Measurements from ENCODE around the gene RB1. TPM values are rescaled to one million over a fixed set of nuclear protein-coding genes. Genes with fewer than 3 reads are reported as not detected.

RB1 gene
- total and polyA plus RNA-seq, 5 donors from 2014 or later, result 18.8 to 24.6 (median 23.0) TPM

GRCh38 chr13:48263196-48263595, 40.4 kb upstream of the RB1 start:
- Mint-ChIP-seq H3K4me1 (peaks cover 41 to 69% (median 55%) of the 10 kb centered on the region in 4 donors), H3K27me3 (no peaks in the 10 kb centered on the region), H3K36me3 (peaks cover 63% of the 10 kb centered on the region), H3K9me3 (no peaks in the 10 kb centered on the region), H3K27ac (peak overlapping the region in 1 of 3 donors; percentile 27), H3K4me3 (no peak overlapping the region)
- H3K9me3 ChIP-seq (ENCODE audit: control insufficient read depth in 2 of 2, low read length in 2 of 2), result no peaks in the 10 kb centered on the region
- no peak overlapping the region for H3K4me3 ChIP-seq (ENCODE audit: low read depth, low read length)
- no peak for ATAC-seq (ENCODE audit: low read depth in 2 of 2)
- peaks cover 62% of the 10 kb centered on the region for H3K36me3 ChIP-seq (ENCODE audit: control insufficient read depth, insufficient read depth, low read length)
- H3K27ac ChIP-seq (ENCODE audit: insufficient read depth, low read length, poor library complexity, severe bottlenecking), result no peak overlapping the region
- no peak for DNase-seq
- H3K4me1 ChIP-seq (ENCODE audit: control insufficient read depth, insufficient read depth, low read length, poor library complexity, severe bottlenecking), result no peaks in the 10 kb centered on the region
- no peaks in the 10 kb centered on the region for H3K27me3 ChIP-seq (ENCODE audit: control insufficient read depth, insufficient read depth, low read length)

GRCh38 chr13:48264058-48264457, 39.5 kb upstream of the RB1 start:
- Mint-ChIP-seq H3K4me1 (peaks cover 37 to 64% (median 56%) of the 10 kb centered on the region in 4 donors), H3K9me3 (no peaks in the 10 kb centered on the region), H3K36me3 (peaks cover 58% of the 10 kb centered on the region), H3K27ac (peak overlapping the region in 2 of 3 donors; percentile 8 to 91), H3K4me3 (peak overlapping the region in 1 of 4 donors; percentile 28), H3K27me3 (no peaks in the 10 kb centered on the region)
- Histone ChIP-seq H3K27me3 (ENCODE audit: control insufficient read depth, insufficient read depth, low read length) (no peaks in the 10 kb centered on the region), H3K9me3 (ENCODE audit: control insufficient read depth in 2 of 2, low read length in 2 of 2) (no peaks in the 10 kb centered on the region), H3K27ac (ENCODE audit: insufficient read depth, low read length, poor library complexity, severe bottlenecking) (no peak overlapping the region), H3K4me3 (ENCODE audit: low read depth, low read length) (no peak overlapping the region), H3K36me3 (ENCODE audit: control insufficient read depth, insufficient read depth, low read length) (peaks cover 54% of the 10 kb centered on the region), H3K4me1 (ENCODE audit: control insufficient read depth, insufficient read depth, low read length, poor library complexity, severe bottlenecking) (no peaks in the 10 kb centered on the region)
- no peak for DNase-seq
- ATAC-seq (ENCODE audit: low read depth in 2 of 2), result no peak

GRCh38 chr13:48265217-48265815, 38.2 kb upstream of the RB1 start:
- no peaks in the 10 kb centered on the region for H3K9me3 Mint-ChIP-seq
- peak in 1 of 2 donors; percentile 37 for ATAC-seq (ENCODE audit: low read depth in 2 of 2)
- H3K27ac Mint-ChIP-seq, result peak overlapping the region; percentile 82 to 84 (median 83)
- Histone ChIP-seq H3K4me3 (ENCODE audit: low read depth, low read length) (no peak overlapping the region), H3K4me1 (ENCODE audit: control insufficient read depth, insufficient read depth, low read length, poor library complexity, severe bottlenecking) (no peaks in the 10 kb centered on the region), H3K27me3 (ENCODE audit: control insufficient read depth, insufficient read depth, low read length) (no peaks in the 10 kb centered on the region), H3K36me3 (ENCODE audit: control insufficient read depth, insufficient read depth, low read length) (peaks cover 43% of the 10 kb centered on the region), H3K9me3 (ENCODE audit: control insufficient read depth in 2 of 2, low read length in 2 of 2) (no peaks in the 10 kb centered on the region), H3K27ac (ENCODE audit: insufficient read depth, low read length, poor library complexity, severe bottlenecking) (no peak overlapping the region)
- H3K4me1 Mint-ChIP-seq, result peaks cover 34 to 55% (median 50%) of the 10 kb centered on the region in 4 donors
- H3K36me3 Mint-ChIP-seq, result peaks cover 53% of the 10 kb centered on the region
- DNase-seq, result peak in 1 of 3 donors; percentile 22
- H3K4me3 Mint-ChIP-seq, result peak overlapping the region in 1 of 4 donors; percentile 5
- no peaks in the 10 kb centered on the region for H3K27me3 Mint-ChIP-seq

GRCh38 chr13:48266150-48266549, 37.4 kb upstream of the RB1 start:
- H3K27me3 ChIP-seq (ENCODE audit: control insufficient read depth, insufficient read depth, low read length), result no peaks in the 10 kb centered on the region
- no peak for DNase-seq
- H3K36me3 Mint-ChIP-seq, result peaks cover 46% of the 10 kb centered on the region
- no peak overlapping the region for H3K4me3 Mint-ChIP-seq
- H3K36me3 ChIP-seq (ENCODE audit: control insufficient read depth, insufficient read depth, low read length), result peaks cover 34% of the 10 kb centered on the region
- no peaks in the 10 kb centered on the region for H3K27me3 Mint-ChIP-seq
- H3K9me3 Mint-ChIP-seq, result no peaks in the 10 kb centered on the region
- H3K27ac ChIP-seq (ENCODE audit: insufficient read depth, low read length, poor library complexity, severe bottlenecking), result peak overlapping the region; percentile 9
- H3K4me1 ChIP-seq (ENCODE audit: control insufficient read depth, insufficient read depth, low read length, poor library complexity, severe bottlenecking), result no peaks in the 10 kb centered on the region
- peak overlapping the region in 2 of 3 donors; percentile 83 to 86 for H3K27ac Mint-ChIP-seq
- no peak for ATAC-seq (ENCODE audit: low read depth in 2 of 2)
- no peak overlapping the region for H3K4me3 ChIP-seq (ENCODE audit: low read depth, low read length)
- H3K9me3 ChIP-seq (ENCODE audit: control insufficient read depth in 2 of 2, low read length in 2 of 2), result no peaks in the 10 kb centered on the region
- H3K4me1 Mint-ChIP-seq, result peaks cover 26 to 48% (median 45%) of the 10 kb centered on the region in 4 donors

- Histone ChIP-seq H3K27ac (ENCODE audit: insufficient read depth, low read length, poor library complexity, severe bottlenecking) (no peak overlapping the region), H3K9me3 (ENCODE audit: control insufficient read depth in 2 of 2, low read length in 2 of 2) (no peaks in the 10 kb centered on the region), H3K27me3 (ENCODE audit: control insufficient read depth, insufficient read depth, low read length) (no peaks in the 10 kb centered on the region), H3K4me3 (ENCODE audit: low read depth, low read length) (no peak overlapping the region), H3K36me3 (ENCODE audit: control insufficient read depth, insufficient read depth, low read length) (peaks cover 27% of the 10 kb centered on the region), H3K4me1 (ENCODE audit: control insufficient read depth, insufficient read depth, low read length, poor library complexity, severe bottlenecking) (no peaks in the 10 kb centered on the region)
- ATAC-seq (ENCODE audit: low read depth in 2 of 2) (no peak), DNase-seq (no peak)
- Mint-ChIP-seq H3K9me3 (no peaks in the 10 kb centered on the region), H3K27me3 (no peaks in the 10 kb centered on the region), H3K4me1 (peaks cover 21 to 46% (median 44%) of the 10 kb centered on the region in 4 donors), H3K4me3 (no peak overlapping the region), H3K36me3 (peaks cover 44% of the 10 kb centered on the region), H3K27ac (peak overlapping the region in 2 of 3 donors; percentile 38 to 66)
These were observed 36.6 kb upstream of the RB1 start for GRCh38 chr13:48266701-48267639.

- no peaks in the 10 kb centered on the region for H3K27me3 Mint-ChIP-seq
- peaks cover 19 to 44% (median 36%) of the 10 kb centered on the region in 4 donors for H3K4me1 Mint-ChIP-seq
- no peaks in the 10 kb centered on the region for H3K27me3 ChIP-seq (ENCODE audit: control insufficient read depth, insufficient read depth, low read length)
- H3K27ac Mint-ChIP-seq, result peak overlapping the region in 1 of 3 donors; percentile 66
- DNase-seq (no peak), ATAC-seq (ENCODE audit: low read depth in 2 of 2) (no peak)
- peaks cover 34% of the 10 kb centered on the region for H3K36me3 Mint-ChIP-seq
- no peaks in the 10 kb centered on the region for H3K9me3 ChIP-seq (ENCODE audit: control insufficient read depth in 2 of 2, low read length in 2 of 2)
- no peaks in the 10 kb centered on the region for H3K9me3 Mint-ChIP-seq
- no peak overlapping the region for H3K4me3 ChIP-seq (ENCODE audit: low read depth, low read length)
- no peak overlapping the region for H3K4me3 Mint-ChIP-seq
- H3K36me3 ChIP-seq (ENCODE audit: control insufficient read depth, insufficient read depth, low read length), result peaks cover 16% of the 10 kb centered on the region
- H3K27ac ChIP-seq (ENCODE audit: insufficient read depth, low read length, poor library complexity, severe bottlenecking), result no peak overlapping the region
- no peaks in the 10 kb centered on the region for H3K4me1 ChIP-seq (ENCODE audit: control insufficient read depth, insufficient read depth, low read length, poor library complexity, severe bottlenecking)
These were observed 35.5 kb upstream of the RB1 start for GRCh38 chr13:48268019-48268418.

GRCh38 chr13:48273346-48273745, 30.2 kb upstream of the RB1 start:
- no peaks in the 10 kb centered on the region for H3K27me3 ChIP-seq (ENCODE audit: control insufficient read depth, insufficient read depth, low read length)
- H3K27ac Mint-ChIP-seq, result no peak overlapping the region
- no peak overlapping the region for H3K4me3 Mint-ChIP-seq
- H3K36me3 Mint-ChIP-seq, result peaks cover 11% of the 10 kb centered on the region
- peaks cover 14% of the 10 kb centered on the region for H3K27me3 Mint-ChIP-seq
- H3K4me1 Mint-ChIP-seq, result peaks cover 0 to 16% (median 5%) of the 10 kb centered on the region in 4 donors
- DNase-seq, result no peak
- no peaks in the 10 kb centered on the region for H3K9me3 Mint-ChIP-seq
- H3K4me1 ChIP-seq (ENCODE audit: control insufficient read depth, insufficient read depth, low read length, poor library complexity, severe bottlenecking), result no peaks in the 10 kb centered on the region
- no peak overlapping the region for H3K4me3 ChIP-seq (ENCODE audit: low read depth, low read length)
- no peaks in the 10 kb centered on the region for H3K36me3 ChIP-seq (ENCODE audit: control insufficient read depth, insufficient read depth, low read length)
- no peaks in the 10 kb centered on the region for H3K9me3 ChIP-seq (ENCODE audit: control insufficient read depth in 2 of 2, low read length in 2 of 2)
- ATAC-seq (ENCODE audit: low read depth in 2 of 2), result no peak
- no peak overlapping the region for H3K27ac ChIP-seq (ENCODE audit: insufficient read depth, low read length, poor library complexity, severe bottlenecking)
